Kidney epithelial cell (primary cell): ENCODE measurements around the gene GIPC1. TPM values are rescaled to one million over a fixed set of nuclear protein-coding genes. Genes with fewer than 3 reads are reported as not detected.

Experiments
- DNase-seq: peaks from one replicate; pipeline ENCODE4 v3.0.0-alpha.2; 2010; ENCODE audit warnings: low read depth
- H3K27me3 ChIP-seq: 2 replicates; pipeline ENCODE4 v1.6.0; 2011; ENCODE audit warnings: low read length; ENCODE audit not compliant: control insufficient read depth, insufficient read depth
- H3K36me3 ChIP-seq: 2 replicates; pipeline ENCODE4 v1.5.1; 2011; ENCODE audit warnings: low read length; ENCODE audit not compliant: control insufficient read depth, insufficient read depth
- H3K4me3 ChIP-seq: 2 replicates; pipeline ENCODE4 v1.5.1; 2011; ENCODE audit warnings: low read depth, mild to moderate bottlenecking, control low read depth, low read length
- total RNA-seq: library from RNA; depleted of rRNA; stranded (reverse); fragments of >200 nt; gene quantifications from 2 replicates; pipeline ENCODE4 v1.2.3, GENCODE V29; 2015
- TF ChIP-seq, protein P1 (sequence below): IDR thresholded peaks from 2 replicates; pipeline ENCODE4 v1.5.1; 2011; ENCODE audit warnings: mild to moderate bottlenecking, moderate library complexity, low read length, control low read depth, inconsistent platforms; ENCODE audit not compliant: insufficient read depth, poor library complexity, severe bottlenecking

The GIPC1 gene
- total RNA-seq, 1 donor from 2014 or later, result 188 TPM

DNA sequence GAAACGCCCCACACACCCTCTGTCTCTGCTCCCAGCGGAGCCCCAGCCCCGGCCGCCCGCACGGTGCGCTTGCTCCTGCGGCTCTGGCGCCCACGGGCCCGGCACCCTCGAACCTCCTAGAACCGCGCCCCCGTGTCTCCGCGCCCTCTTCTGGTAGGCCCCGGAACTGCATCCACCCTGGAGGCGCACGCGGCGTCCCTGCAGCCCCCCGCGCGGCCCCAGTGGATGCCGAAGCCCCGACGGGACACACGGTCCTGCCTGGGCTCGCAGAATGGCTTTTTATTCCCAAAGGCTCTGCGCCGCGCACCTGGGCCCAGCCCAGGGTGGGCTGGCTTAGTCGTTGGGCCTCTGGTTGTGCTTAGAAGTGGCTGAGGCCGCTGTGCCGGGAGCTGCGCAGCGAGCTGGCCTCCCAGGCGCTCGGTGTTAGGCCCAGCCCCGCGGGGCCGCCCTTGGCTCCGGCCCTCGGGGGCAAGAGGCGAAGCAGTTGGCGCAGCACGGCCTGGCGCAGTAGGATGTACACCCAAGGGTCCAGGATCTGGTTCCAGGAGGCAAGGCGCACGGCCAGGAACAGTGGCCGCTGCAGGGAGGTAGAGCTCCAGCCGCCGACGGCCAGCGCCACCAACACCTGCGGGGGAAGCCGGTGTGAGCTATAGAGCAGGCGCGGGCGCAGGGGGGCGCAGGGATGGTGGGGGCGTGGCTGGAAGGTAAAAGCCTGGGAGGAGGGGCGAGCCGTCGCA is 23.6 kb downstream of the GIPC1 start:
- no peak for DNase-seq
- Histone ChIP-seq H3K4me3 (no peak overlapping the region), H3K27me3 (peaks cover 14% of the 10 kb centered on the region), H3K36me3 (peaks cover 1% of the 10 kb centered on the region)
- TF ChIP-seq, protein P1, sequence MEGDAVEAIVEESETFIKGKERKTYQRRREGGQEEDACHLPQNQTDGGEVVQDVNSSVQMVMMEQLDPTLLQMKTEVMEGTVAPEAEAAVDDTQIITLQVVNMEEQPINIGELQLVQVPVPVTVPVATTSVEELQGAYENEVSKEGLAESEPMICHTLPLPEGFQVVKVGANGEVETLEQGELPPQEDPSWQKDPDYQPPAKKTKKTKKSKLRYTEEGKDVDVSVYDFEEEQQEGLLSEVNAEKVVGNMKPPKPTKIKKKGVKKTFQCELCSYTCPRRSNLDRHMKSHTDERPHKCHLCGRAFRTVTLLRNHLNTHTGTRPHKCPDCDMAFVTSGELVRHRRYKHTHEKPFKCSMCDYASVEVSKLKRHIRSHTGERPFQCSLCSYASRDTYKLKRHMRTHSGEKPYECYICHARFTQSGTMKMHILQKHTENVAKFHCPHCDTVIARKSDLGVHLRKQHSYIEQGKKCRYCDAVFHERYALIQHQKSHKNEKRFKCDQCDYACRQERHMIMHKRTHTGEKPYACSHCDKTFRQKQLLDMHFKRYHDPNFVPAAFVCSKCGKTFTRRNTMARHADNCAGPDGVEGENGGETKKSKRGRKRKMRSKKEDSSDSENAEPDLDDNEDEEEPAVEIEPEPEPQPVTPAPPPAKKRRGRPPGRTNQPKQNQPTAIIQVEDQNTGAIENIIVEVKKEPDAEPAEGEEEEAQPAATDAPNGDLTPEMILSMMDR, result peak; percentile 78

DNA sequence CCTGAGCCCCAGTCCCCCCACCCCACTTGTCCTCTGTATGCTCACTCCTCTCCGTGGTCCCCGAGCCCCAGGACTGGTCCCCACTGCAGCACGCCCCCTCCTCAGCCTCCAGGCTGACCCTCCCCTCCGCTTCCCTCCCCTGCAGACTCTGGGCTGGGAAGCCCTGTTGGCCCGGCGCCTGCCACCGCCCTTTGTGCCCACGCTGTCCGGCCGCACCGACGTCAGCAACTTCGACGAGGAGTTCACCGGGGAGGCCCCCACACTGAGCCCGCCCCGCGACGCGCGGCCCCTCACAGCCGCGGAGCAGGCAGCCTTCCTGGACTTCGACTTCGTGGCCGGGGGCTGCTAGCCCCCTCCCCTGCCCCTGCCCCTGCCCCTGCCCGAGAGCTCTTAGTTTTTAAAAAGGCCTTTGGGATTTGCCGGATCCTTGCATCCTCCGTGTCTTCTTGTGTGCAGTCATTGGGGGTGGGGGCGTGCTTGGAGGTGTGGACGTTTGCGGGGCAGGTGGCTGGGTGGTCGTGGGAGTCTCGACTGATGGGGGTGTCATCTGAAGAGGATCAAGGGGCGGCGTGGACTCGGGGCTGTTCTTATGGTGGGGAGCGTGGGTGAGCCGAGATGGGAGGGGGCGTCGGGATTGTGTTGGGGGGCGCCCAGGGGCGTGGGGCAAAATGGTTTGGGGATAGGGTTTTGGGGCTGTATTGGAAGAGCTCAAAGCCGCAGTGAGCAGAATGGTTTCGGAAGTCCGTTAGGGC is 24.3 kb downstream of the GIPC1 start:
- H3K4me3 ChIP-seq, result no peak overlapping the region
- H3K36me3 ChIP-seq, result peaks cover 1% of the 10 kb centered on the region
- DNase-seq, result no peak
- peaks cover 14% of the 10 kb centered on the region for H3K27me3 ChIP-seq
- TF ChIP-seq, protein P1, result no peak

GRCh38 chr19:14470031-14470876 is 25.7 kb downstream of the GIPC1 start:
- no peak for DNase-seq
- H3K36me3 ChIP-seq, result peaks cover 1% of the 10 kb centered on the region
- TF ChIP-seq, protein P1, result no peak
- peaks cover 14% of the 10 kb centered on the region for H3K27me3 ChIP-seq
- no peak overlapping the region for H3K4me3 ChIP-seq

DNA sequence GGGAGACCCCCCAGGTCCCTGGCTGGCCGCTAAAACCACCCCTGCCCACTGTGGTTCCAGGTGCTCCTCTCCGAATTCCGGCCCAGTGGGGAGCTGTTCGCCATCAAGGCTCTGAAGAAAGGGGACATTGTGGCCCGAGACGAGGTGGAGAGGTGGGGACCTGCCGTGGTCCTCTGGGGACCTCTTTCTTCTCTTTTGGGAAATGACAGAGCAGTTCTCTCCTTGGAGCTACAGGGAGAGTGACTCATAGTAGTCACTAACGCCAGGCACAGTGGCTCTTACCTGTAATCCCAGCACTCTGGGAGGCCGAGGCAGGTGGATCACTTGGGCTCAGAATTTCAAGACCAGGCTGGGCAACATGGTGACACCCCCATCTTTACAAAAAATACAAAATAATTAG is 28.1 kb downstream of the GIPC1 start:
- no peak for DNase-seq
- Histone ChIP-seq H3K27me3 (peaks cover 6% of the 10 kb centered on the region), H3K36me3 (peaks cover 1% of the 10 kb centered on the region), H3K4me3 (no peak overlapping the region)
- TF ChIP-seq, protein P1, result no peak

DNA sequence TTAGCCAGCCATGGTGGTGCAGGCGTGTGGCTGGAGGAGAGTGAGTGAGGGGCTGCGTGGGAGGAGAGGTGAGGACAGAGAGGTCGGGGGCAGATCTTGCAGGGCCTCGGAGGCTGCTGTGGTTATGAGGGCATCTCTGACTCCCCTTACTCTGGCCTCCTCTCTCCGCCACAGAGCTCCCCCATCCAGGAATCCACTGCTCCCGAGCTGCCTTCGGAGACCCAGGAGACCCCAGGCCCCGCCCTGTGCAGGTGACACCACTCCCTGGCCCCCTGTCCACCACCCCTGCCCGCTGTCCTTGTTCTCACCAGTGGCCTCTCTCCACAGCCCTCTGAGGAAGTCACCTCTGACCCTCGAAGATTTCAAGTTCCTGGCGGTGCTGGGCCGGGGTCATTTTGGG is 28.5 kb downstream of the GIPC1 start:
- H3K4me3 ChIP-seq, result no peak overlapping the region
- DNase-seq, result no peak
- TF ChIP-seq, protein P1, result no peak

More for the DNA sequence above, 28.5 kb downstream of the GIPC1 start:
- peaks cover 1% of the 10 kb centered on the region for H3K36me3 ChIP-seq
- peaks cover 2% of the 10 kb centered on the region for H3K27me3 ChIP-seq
